Calu3 (cell line): ENCODE data around the gene FADS1. TPM values are rescaled to one million over a fixed set of nuclear protein-coding genes. Genes with fewer than 3 reads are reported as not detected.

Source experiments
- BruUV-seq: library from RNA; stranded (reverse); fragments of 400-500 nt; replicated peaks from 2 replicates; lab custom pipeline; 2021; lab: Mats Ljungman, UMichigan
- CTCF ChIA-PET: fragments of 300-600 bp; sonication (Branson Sonifier 250); formaldehyde crosslinking; loops from one replicate; lab custom pipeline; 2022; ENCODE audit warnings: antibody characterized with exemption; lab: Charles Lee
- DNase-seq: peaks from one replicate; pipeline ENCODE4 v3.0.0; 2022
- H3K27ac Mint-ChIP-seq: one replicate; pipeline ENCODE4 v1.8.0; 2022; ENCODE audit warnings: mixed read lengths; ENCODE audit not compliant: unreplicated experiment
- H3K27me3 Mint-ChIP-seq: one replicate; pipeline ENCODE4 v1.8.0; 2022; ENCODE audit warnings: mixed read lengths; ENCODE audit not compliant: unreplicated experiment
- H3K36me3 Mint-ChIP-seq: one replicate; pipeline ENCODE4 v1.8.0; 2022; ENCODE audit warnings: mild to moderate bottlenecking, moderate library complexity, mixed read lengths; ENCODE audit not compliant: insufficient read depth, unreplicated experiment
- H3K4me1 Mint-ChIP-seq: one replicate; pipeline ENCODE4 v1.8.0; 2022; ENCODE audit warnings: mild to moderate bottlenecking, low read depth, mixed read lengths; ENCODE audit not compliant: unreplicated experiment
- H3K4me3 Mint-ChIP-seq: one replicate; pipeline ENCODE4 v1.8.0; 2022; ENCODE audit warnings: mild to moderate bottlenecking, low read depth, moderate library complexity, mixed read lengths; ENCODE audit not compliant: unreplicated experiment
- H3K9me3 Mint-ChIP-seq: one replicate; pipeline ENCODE4 v1.8.0; 2022; ENCODE audit warnings: low read depth, mixed read lengths; ENCODE audit not compliant: unreplicated experiment
- intact Hi-C: fragments of 100-400 bp; cut with micrococcal nuclease; formaldehyde crosslinking; loops from one replicate; pipeline ENCODE4 v1.10.0; 2022; ENCODE audit not compliant: unreplicated experiment
- total RNA-seq: library from RNA; stranded (reverse); gene quantifications from 2 replicates; pipeline ENCODE4 v1.2.3, GENCODE V29; 2022
- TF ChIP-seq, protein P1 (sequence below): fragments of 200-600 bp; IDR thresholded peaks from one replicate; pipeline ENCODE4 v1.8.0; 2022; ENCODE audit warnings: antibody characterized with exemption; ENCODE audit not compliant: unreplicated experiment

FADS1 gene
- total RNA-seq, 1 experiment from 2014 or later = 74.1 TPM

DNA sequence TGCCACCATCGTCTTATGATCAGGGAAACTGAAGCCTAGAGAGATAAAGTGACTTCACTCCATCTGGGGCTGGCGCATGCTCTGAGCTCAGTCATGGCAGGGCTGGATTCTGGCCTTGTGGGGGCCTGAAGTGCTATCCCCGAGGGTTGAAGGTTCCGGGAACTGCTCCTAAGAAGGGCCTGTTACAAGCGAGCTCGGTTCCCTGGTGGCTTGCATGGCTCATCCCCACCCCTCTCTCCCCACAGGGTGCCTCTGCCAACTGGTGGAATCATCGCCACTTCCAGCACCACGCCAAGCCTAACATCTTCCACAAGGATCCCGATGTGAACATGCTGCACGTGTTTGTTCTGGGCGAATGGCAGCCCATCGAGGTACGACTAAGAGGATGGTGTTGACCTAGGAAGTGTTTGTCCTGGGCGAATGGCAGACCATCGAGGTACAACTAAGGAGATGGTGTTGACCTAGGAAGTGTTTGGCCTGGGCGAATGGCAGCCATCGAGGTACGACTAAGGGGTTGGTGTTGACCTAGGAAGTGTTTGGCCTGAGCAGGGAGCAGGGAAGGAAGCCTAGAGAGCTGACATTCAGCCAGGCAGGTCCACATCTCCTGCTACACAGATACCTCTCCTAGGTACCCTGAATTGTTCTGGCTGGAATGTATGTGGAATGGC, 31.2 kb upstream of the FADS1 start:
- Mint-ChIP-seq H3K27me3 (no peaks in the 10 kb centered on the region), H3K9me3 (no peaks in the 10 kb centered on the region), H3K36me3 (no peaks in the 10 kb centered on the region), H3K4me3 (no peak overlapping the region), H3K27ac (no peak overlapping the region), H3K4me1 (no peaks in the 10 kb centered on the region)
- intact Hi-C loops = no loop called here
- TF ChIP-seq, protein P1, sequence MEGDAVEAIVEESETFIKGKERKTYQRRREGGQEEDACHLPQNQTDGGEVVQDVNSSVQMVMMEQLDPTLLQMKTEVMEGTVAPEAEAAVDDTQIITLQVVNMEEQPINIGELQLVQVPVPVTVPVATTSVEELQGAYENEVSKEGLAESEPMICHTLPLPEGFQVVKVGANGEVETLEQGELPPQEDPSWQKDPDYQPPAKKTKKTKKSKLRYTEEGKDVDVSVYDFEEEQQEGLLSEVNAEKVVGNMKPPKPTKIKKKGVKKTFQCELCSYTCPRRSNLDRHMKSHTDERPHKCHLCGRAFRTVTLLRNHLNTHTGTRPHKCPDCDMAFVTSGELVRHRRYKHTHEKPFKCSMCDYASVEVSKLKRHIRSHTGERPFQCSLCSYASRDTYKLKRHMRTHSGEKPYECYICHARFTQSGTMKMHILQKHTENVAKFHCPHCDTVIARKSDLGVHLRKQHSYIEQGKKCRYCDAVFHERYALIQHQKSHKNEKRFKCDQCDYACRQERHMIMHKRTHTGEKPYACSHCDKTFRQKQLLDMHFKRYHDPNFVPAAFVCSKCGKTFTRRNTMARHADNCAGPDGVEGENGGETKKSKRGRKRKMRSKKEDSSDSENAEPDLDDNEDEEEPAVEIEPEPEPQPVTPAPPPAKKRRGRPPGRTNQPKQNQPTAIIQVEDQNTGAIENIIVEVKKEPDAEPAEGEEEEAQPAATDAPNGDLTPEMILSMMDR = no peak
- no TSS peak for BruUV-seq
- DNase-seq = no peak
- CTCF ChIA-PET = interaction anchor here (0.6 kb wide), 1 partner anchor 50 kb away, joined by 3 read pairs; no protein-coding TSS in a partner anchor

- DNase-seq = no peak
- Mint-ChIP-seq H3K27me3 (no peaks in the 10 kb centered on the region), H3K4me3 (no peak overlapping the region), H3K4me1 (no peaks in the 10 kb centered on the region), H3K36me3 (no peaks in the 10 kb centered on the region), H3K27ac (no peak overlapping the region), H3K9me3 (no peaks in the 10 kb centered on the region)
- intact Hi-C loops = no loop called here
- CTCF ChIA-PET = no interaction called here
- BruUV-seq = no TSS peak
- TF ChIP-seq, protein P1 = no peak
These were observed 29.7 kb upstream of the FADS1 start for GRCh38 chr11:61846362-61847020.

GRCh38 chr11:61844909-61845565, 28.2 kb upstream of the FADS1 start:
- no peak overlapping the region for H3K4me3 Mint-ChIP-seq
- intact Hi-C loops = no loop called here
- DNase-seq = no peak
- H3K9me3 Mint-ChIP-seq = no peaks in the 10 kb centered on the region
- no peak overlapping the region for H3K27ac Mint-ChIP-seq
- no TSS peak for BruUV-seq
- CTCF ChIA-PET = interaction anchor here (0.7 kb wide), 1 partner anchor 798 kb away, joined by 5 read pairs; no protein-coding TSS in a partner anchor
- no peaks in the 10 kb centered on the region for H3K36me3 Mint-ChIP-seq
- TF ChIP-seq, protein P1 = no peak
- no peaks in the 10 kb centered on the region for H3K4me1 Mint-ChIP-seq
- H3K27me3 Mint-ChIP-seq = no peaks in the 10 kb centered on the region

DNA sequence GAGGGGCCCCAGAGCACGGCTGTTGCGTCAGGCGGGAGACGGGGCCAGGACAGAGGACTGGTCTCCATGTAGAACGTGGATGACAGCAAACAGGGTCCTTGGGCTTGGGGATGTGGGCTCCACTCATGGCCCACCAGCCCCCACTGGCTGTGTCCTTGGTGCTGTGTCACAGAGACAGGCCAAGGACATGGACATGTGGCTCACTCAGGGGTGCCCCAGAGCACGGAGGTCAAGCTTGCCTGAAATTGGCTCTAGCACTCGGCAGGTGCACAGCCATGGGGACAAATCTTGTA, 25.7 kb upstream of the FADS1 start:
- H3K27me3 Mint-ChIP-seq = peaks cover 16% of the 10 kb centered on the region
- no peak overlapping the region for H3K27ac Mint-ChIP-seq
- DNase-seq = no peak
- no peaks in the 10 kb centered on the region for H3K4me1 Mint-ChIP-seq
- TF ChIP-seq, protein P1 = no peak
- H3K36me3 Mint-ChIP-seq = no peaks in the 10 kb centered on the region
- CTCF ChIA-PET = no interaction called here
- intact Hi-C loops = no loop called here
- H3K4me3 Mint-ChIP-seq = no peak overlapping the region
- no TSS peak for BruUV-seq
- no peaks in the 10 kb centered on the region for H3K9me3 Mint-ChIP-seq
